ENCODE results near the gene CSF2.

CSF2 gene

GRCh38 chr5:132095424-132095972, 21.9 kb downstream of the CSF2 start:
- TF ChIP-seq CTCF (conservative IDR thresholded peaks at IDR 0.05; ENCODE audit: low read depth, low read length), result no peak
- DNase-seq (ENCODE audit: low read depth), result no peak
- no peak overlapping the region for H3K4me3 ChIP-seq (ENCODE audit: low read length)

- no peak for TF ChIP-seq CTCF (conservative IDR thresholded peaks at IDR 0.05; ENCODE audit: low read depth, low read length)
- no peak for DNase-seq (ENCODE audit: low read depth)
- H3K4me3 ChIP-seq (ENCODE audit: low read length), result no peak overlapping the region
Observed at GRCh38 chr5:132096904-132097303, 23.3 kb downstream of the CSF2 start.

- DNase-seq (ENCODE audit: low read depth), result no peak
- no peak overlapping the region for H3K4me3 ChIP-seq (ENCODE audit: low read length)
- no peak for TF ChIP-seq CTCF (conservative IDR thresholded peaks at IDR 0.05; ENCODE audit: low read depth, low read length)
Observed at GRCh38 chr5:132098151-132098594, 24.6 kb downstream of the CSF2 start.

GRCh38 chr5:132098621-132099020, 25.0 kb downstream of the CSF2 start:
- no peak for TF ChIP-seq CTCF (conservative IDR thresholded peaks at IDR 0.05; ENCODE audit: low read depth, low read length)

GRCh38 chr5:132099076-132099748, 25.6 kb downstream of the CSF2 start:
- TF ChIP-seq CTCF (conservative IDR thresholded peaks at IDR 0.05; ENCODE audit: low read depth, low read length), result no peak
- no peak for DNase-seq (ENCODE audit: low read depth)
- H3K4me3 ChIP-seq (ENCODE audit: low read length), result no peak overlapping the region

More at GRCh38 chr5:132098621-132099020, 25.0 kb downstream of the CSF2 start:
- DNase-seq (ENCODE audit: low read depth), result no peak
- H3K4me3 ChIP-seq (ENCODE audit: low read length), result no peak overlapping the region

GRCh38 chr5:132099905-132100304, 26.3 kb downstream of the CSF2 start:
- no peak overlapping the region for H3K4me3 ChIP-seq (ENCODE audit: low read length)
- TF ChIP-seq CTCF (conservative IDR thresholded peaks at IDR 0.05; ENCODE audit: low read depth, low read length), result no peak
- DNase-seq (ENCODE audit: low read depth), result no peak

- H3K4me3 ChIP-seq (ENCODE audit: low read length), result no peak overlapping the region
- no peak for DNase-seq (ENCODE audit: low read depth)
- TF ChIP-seq CTCF (conservative IDR thresholded peaks at IDR 0.05; ENCODE audit: low read depth, low read length), result no peak
Observed at GRCh38 chr5:132100672-132101261, 27.2 kb downstream of the CSF2 start.

Measured in retinal pigment epithelial cell (primary cell).